Lung (tissue), 12 donors: Measurements from ENCODE around the gene SMCR8. TPM values are rescaled to one million over a fixed set of nuclear protein-coding genes. Genes with fewer than 3 reads are reported as not detected.
"Not testable (repeated sequence)": the region's sequence is repeated elsewhere in the genome, so short reads cannot be mapped to it uniquely, and the experiment has no call there.

Experiments used
- ATAC-seq: fragments of 200-7000 bp; cut with Tn5 transposase; one replicate; pipeline ENCODE4 v1.9.1; 2020; ENCODE audit warnings: moderate number of reproducible peaks; ENCODE audit not compliant: insufficient read depth, low FRiP score
- DNase-seq, 3 donors: peaks; one replicate each; pipeline ENCODE4 v3.0.0-alpha.2; 2013 to 2017
- H3K27ac ChIP-seq, 2 donors: one replicate each; pipeline ENCODE4 v1.5.1; 2013; ENCODE audit warnings: mild to moderate bottlenecking in 2 of 2, moderate library complexity in 2 of 2, control low read depth in 1 of 2, inconsistent platforms in 1 of 2, low read depth in 1 of 2, low read length in 1 of 2
- H3K27me3 ChIP-seq, 3 donors: one replicate each; pipeline ENCODE4 v1.5.1; 2013; ENCODE audit warnings: low read length in 2 of 3; ENCODE audit not compliant: control insufficient read depth in 3 of 3, insufficient read depth in 3 of 3
- H3K36me3 ChIP-seq, 4 donors: one replicate each; pipeline ENCODE4 v1.5.1; 2013; ENCODE audit warnings: low read length in 4 of 4, mild to moderate bottlenecking in 1 of 4, moderate library complexity in 1 of 4; ENCODE audit not compliant: control insufficient read depth in 4 of 4, insufficient read depth in 4 of 4
- H3K4me1 ChIP-seq, 5 donors: one replicate each; pipeline ENCODE4 v1.5.1; 2013; ENCODE audit warnings: low read length in 5 of 5, mild to moderate bottlenecking in 2 of 5, moderate library complexity in 1 of 5; ENCODE audit not compliant: control insufficient read depth in 5 of 5, insufficient read depth in 5 of 5
- H3K4me3 ChIP-seq: one replicate; pipeline ENCODE4 v1.5.1; 2013; ENCODE audit warnings: mild to moderate bottlenecking, control low read depth, moderate library complexity
- H3K9ac ChIP-seq, 2 donors: one replicate each; pipeline ENCODE4 v1.5.1; 2013; ENCODE audit warnings: low read length in 2 of 2, control low read depth in 1 of 2; ENCODE audit not compliant: insufficient read depth in 1 of 2
- H3K9me3 ChIP-seq, 4 donors: one replicate each; pipeline ENCODE4 v1.5.1; 2013; ENCODE audit warnings: low read length in 3 of 4, mild to moderate bottlenecking in 1 of 4, moderate library complexity in 1 of 4; ENCODE audit not compliant: control insufficient read depth in 4 of 4, insufficient read depth in 3 of 4
- CTCF ChIP-seq: IDR thresholded peaks from 2 replicates; pipeline ENCODE4 v1.5.1; 2012; ENCODE audit warnings: mild to moderate bottlenecking; ENCODE audit errors: control extremely low read depth, extremely low read depth
- WGBS, 2 donors: extraction: QIAGEN DNeasy Blood & Tissue Kit; methylation state at CpG; one replicate each; pipeline ENCODE4 v1.1.7; 2013; 5-methylcytosine and 5-hydroxymethylcytosine counted together
- polyA plus RNA-seq, 2 donors: library from polyadenylated mRNA; stranded (reverse); fragments of 200-250 nt; gene quantifications; one replicate each; pipeline ENCODE4 v1.2.1, GENCODE V29; 2013
- total RNA-seq, 2 donors: library from RNA; depleted of rRNA in 1 of 2; stranded (reverse); fragments of >200 nt in 1 of 2; gene quantifications; one replicate each; pipeline ENCODE4 v1.2.1, GENCODE V29; 2014 to 2021
- donor health status: control.
- donor health status: control.
- donor health status: Bipolar disorder and iron deficiency.
- donor health status: healthy.
- donor health status: DM: yes; HTN: yes; CAD: no.

The SMCR8 gene
- total and polyA plus RNA-seq, 4 donors, result 4.2 to 20.9 (median 15.1) TPM

- Histone ChIP-seq H3K36me3 (peaks cover 4 to 43% (median 21%) of the 10 kb centered on the region in 4 donors), H3K4me1 (no peaks in the 10 kb centered on the region), H3K27ac (no peak overlapping the region), H3K27me3 (no peaks in the 10 kb centered on the region), H3K9me3 (no peaks in the 10 kb centered on the region), H3K4me3 (no peak overlapping the region), H3K9ac (no peak overlapping the region)
- no peak for DNase-seq
- TF ChIP-seq CTCF, result no peak
- 85 to 94% methylated on average over 4 of the region's 4 CpGs for WGBS, 2 donors
- ATAC-seq, result no peak
Measured at GRCh38 chr17:18332909-18333489, 17.9 kb downstream of the SMCR8 start.

GRCh38 chr17:18338158-18338557 is 23.1 kb downstream of the SMCR8 start:
- H3K27ac ChIP-seq, H3K9me3 ChIP-seq, H3K4me3 ChIP-seq, ATAC-seq, DNase-seq, H3K9ac ChIP-seq, H3K27me3 ChIP-seq, H3K4me1 ChIP-seq: not testable (repeated sequence)
- WGBS, 2 donors, result 91 to 96% methylated on average over 17 to 25 of the region's 25 CpGs
- H3K36me3 ChIP-seq, result peaks cover 0 to 30% (median 18%) of the 10 kb centered on the region in 4 donors

- WGBS, 2 donors, result 97 to 99% methylated on average over 13 of the region's 13 CpGs
- H3K4me1 ChIP-seq, result no peaks in the 10 kb centered on the region
Measured at GRCh38 chr17:18339933-18340332, 24.8 kb downstream of the SMCR8 start.

GRCh38 chr17:18344021-18344420 is 28.9 kb downstream of the SMCR8 start:
- Histone ChIP-seq H3K4me1 (no peaks in the 10 kb centered on the region), H3K4me3 (no peak overlapping the region), H3K9me3 (peaks cover 0 to 2% (median 0%) of the 10 kb centered on the region in 4 donors), H3K9ac (no peak overlapping the region), H3K27ac (no peak overlapping the region), H3K27me3 (no peaks in the 10 kb centered on the region), H3K36me3 (peaks cover 0 to 36% (median 22%) of the 10 kb centered on the region in 4 donors)
- 84 to 93% methylated on average over 5 of the region's 5 CpGs for WGBS, 2 donors
- ATAC-seq, result no peak
- no peak for TF ChIP-seq CTCF
- no peak for DNase-seq

More at GRCh38 chr17:18339933-18340332, 24.8 kb downstream of the SMCR8 start:
- ATAC-seq (no peak), DNase-seq (no peak)
- Histone ChIP-seq H3K27ac (no peak overlapping the region), H3K27me3 (no peaks in the 10 kb centered on the region), H3K36me3 (peaks cover 0 to 29% (median 15%) of the 10 kb centered on the region in 4 donors), H3K4me3 (no peak overlapping the region), H3K9ac (no peak overlapping the region), H3K9me3 (peaks cover 0 to 1% (median 0%) of the 10 kb centered on the region in 4 donors)
- TF ChIP-seq CTCF, result no peak
